ENCODE measurements around the gene SLC6A20.

The SLC6A20 gene

DNA sequence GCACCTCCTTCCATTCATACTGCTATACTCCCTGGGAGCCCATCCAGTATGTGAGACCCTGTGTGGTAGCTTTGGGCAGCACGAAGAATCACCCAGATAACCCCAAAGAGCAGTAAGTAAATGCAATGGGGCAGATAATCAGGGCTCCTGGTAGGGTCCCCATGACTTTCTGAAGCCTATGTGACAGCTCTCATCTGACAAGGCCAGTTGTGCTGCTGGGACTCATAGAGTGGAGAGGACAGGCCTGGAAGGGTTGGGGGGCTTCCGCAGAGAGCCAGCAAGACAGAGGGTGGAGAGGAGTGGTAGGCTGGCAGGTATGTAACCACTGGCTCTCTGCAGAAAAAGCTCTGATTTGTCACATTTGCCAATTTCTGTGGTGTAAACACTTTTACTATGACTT lies 3.2 kb upstream of the SLC6A20 start:
- FAIRE-seq = no peak

DNA sequence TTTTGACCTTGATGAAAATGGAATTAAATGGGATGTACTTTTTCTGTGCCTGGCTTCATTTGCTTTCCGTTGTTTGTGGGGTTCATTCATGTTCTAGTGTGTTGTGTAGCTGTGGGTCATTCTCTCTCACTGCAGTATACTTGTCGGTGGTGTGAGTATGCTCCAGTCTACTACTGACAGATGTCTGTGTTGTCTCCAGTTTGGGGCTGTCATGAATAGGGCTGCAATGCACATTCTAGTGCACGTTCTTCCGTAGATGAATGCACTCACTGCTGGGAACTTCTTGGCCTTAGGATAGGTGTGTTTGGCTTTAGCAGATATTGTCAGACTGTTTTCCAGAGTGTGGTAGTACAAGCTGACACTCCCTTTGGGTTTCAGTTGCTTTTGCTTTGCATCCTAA lies 1.7 kb upstream of the SLC6A20 start:
- no peak for FAIRE-seq

DNA sequence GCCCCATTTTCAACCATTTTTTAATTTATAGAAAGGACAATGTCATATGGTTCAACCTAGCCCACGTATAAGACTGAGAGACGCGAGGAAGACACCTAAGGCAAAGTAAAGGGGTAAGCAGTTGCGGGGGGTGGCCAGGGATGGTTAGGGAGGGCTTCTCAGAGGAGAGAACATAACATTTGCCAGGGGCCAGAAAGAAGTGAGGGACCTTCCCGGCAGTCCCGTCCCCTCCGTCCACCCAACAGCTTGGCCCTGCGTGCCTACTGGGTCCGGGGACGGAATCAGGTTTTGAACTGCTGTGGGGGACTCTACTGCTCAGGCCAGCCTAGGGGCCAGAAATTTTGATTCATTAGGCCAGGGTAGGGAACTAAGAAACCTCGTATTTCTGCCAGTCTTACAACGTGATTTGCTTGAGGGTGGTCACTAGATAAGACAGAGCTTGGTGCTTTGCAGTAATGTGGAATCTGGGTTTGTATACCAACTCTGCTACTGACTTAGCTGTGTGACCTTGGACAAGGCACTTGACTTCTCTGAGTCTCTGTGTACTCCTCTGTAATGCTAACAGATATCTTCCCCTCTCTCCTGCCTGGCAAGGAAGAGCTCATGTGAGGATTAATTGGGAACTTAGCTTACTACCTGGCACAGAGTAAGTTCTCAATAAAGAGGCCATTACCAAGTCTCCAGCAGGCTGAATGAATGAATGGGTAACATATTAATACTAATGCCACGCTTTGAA lies 734 bp upstream of the SLC6A20 start:
- FAIRE-seq = no peak

DNA sequence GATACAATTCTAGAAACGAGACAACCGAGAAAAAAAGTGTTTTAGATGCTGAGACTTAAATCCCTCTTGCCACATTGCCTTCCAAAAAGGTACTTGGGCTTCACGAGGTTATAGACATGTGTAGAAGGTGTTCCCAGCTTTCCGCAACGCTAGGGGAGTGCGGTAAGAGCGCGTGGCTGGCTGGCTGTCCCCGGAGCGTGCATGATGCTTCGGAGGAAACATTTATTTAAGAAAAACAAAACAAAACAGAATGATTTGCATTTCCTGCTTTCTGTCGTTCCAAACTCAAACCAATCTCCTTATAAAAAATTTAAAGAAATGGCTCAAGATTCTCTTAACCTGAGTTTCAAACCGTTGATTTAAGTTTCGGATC lies 841 bp downstream of the SLC6A20 start:
- no peak for FAIRE-seq

DNA sequence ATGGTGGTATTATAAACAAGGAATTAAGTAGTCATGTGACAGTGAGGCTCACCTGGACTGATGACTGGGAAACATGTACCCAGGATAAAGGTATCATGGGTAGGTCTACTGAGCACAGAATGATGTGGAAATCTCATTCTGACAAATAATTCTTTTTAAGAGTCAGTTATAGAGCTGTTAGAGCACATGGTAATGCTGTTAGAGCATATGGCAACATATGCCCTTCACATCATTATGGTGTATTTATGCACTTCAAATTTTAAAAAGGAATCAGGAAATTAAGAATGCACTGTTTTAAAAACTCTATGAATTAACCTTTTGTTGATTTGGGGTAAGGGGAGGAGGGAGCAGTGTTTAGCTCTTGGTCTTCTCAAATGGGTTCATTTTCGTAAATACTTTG lies 1.7 kb downstream of the SLC6A20 start:
- no peak for FAIRE-seq

DNA sequence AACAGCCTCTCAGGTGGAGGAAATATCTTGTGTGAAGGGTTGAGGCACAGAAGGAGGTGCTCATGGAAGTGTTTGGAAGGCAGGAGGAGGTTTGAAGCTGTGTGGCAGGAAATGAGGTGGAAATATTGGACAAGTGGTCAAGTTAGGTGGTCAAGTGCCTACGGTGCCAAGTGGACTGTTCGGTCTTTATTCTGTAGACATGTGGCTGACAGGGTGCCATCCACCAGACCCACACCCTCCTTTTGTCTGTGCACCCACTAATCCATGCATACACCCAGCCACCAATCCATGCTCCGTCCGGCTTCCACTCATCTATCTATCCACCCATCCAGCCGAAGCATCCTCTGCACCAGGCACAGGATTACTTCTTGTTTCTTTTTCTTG lies 2.2 kb downstream of the SLC6A20 start:
- FAIRE-seq = no peak

DNA sequence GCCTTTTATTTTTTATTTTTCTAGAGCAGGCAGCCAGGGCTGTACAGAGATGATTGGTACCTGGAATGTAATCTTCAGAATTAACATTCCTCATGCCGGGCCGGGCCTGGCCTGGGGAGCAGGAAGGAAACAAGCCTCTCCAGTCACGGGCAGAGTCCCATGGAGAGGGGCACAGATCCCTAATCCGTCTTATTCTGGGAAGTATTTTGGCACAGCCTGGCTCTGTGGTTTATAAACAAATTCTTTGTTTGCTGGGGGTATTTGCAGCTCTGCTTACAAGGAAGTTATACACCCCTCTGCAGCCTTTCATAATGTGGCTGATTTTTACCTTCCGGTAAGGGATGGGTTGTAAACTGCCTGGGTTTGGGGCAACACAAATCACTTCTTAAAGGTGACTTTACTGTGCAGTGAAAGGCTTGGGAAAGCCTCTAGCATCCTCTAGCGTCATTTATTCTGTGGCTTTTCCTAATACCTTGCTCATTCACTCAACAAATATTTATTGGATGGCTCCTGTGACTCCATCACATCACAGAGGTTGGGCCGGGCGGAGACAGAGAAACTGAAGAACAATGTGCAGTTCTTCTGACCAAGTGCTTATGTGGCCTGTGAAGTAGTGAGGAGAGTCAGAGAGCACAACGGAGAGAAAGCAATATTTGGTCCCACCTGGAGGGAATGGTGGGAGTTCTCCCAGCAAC lies 2.7 kb downstream of the SLC6A20 start:
- FAIRE-seq = no peak

DNA sequence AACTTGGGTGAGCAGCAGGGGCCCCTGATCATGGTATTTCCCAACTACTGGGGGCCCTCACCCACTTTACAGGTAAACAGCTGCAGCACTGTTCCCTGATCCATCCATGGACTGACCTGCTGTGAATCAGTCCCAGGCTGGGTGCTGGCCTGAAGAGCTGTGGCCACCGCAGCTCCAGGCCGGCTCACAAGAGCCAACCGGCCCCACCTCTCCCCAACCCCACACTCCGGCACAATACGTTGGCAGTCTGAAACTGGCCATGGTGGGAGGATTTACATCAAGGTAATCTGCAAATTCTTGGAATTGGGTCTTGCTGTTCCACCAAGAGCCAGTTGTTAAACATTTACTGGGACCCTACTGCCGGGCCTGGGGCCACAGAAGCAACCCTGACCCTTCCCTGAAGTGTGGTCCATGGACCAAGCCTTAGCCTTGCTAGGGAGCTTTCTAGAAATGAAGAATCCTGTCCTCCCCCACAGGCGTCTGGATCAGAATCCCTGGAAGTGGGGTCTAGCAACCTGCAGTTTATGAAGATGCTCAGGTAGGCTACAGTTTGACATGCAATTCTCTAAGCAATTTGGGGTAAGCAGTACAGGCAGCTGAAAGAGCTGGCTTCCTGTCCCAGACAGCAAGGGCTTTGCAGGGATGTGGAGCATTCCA lies 3.7 kb downstream of the SLC6A20 start:
- FAIRE-seq = no peak

DNA sequence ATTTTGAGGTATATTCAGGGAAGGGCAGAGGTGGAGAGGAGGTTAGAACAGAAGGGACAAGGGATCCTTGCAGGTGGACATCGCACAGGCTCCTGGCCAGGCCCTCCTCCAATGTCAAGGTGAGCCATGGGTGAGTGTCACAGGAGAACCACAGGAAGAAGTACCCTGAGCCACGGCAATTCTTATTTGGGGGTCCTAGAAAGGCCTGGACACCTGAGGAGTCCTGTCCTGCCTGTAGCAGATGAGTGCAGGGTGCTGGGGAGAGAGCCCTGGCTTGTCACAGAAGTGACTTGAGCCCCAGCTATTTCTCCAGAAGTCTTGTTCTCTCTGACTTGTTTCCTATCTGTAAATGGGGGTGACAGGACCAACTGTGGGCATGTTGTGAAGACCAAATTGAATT lies 4.3 kb downstream of the SLC6A20 start:
- FAIRE-seq = no peak

DNA sequence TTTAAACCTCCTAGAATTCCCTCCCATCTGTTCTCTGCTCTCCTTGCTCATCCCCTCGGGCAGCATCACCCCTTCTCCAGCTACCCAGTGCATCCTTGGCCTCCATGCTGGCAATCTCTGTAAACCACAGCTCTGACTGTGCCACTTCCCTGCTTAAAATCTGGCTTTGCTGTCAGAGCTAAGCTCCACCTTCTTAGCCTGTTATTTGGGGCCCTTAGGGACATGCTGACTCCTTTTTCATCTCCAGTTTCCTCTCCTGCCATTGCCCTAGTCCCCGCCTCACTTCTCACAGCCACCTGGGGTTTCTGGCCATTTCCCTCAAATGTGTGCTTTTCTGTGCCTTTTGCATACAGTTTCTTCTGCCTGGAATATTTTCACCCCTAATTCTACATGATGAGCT lies 5.7 kb downstream of the SLC6A20 start:
- FAIRE-seq = no peak

DNA sequence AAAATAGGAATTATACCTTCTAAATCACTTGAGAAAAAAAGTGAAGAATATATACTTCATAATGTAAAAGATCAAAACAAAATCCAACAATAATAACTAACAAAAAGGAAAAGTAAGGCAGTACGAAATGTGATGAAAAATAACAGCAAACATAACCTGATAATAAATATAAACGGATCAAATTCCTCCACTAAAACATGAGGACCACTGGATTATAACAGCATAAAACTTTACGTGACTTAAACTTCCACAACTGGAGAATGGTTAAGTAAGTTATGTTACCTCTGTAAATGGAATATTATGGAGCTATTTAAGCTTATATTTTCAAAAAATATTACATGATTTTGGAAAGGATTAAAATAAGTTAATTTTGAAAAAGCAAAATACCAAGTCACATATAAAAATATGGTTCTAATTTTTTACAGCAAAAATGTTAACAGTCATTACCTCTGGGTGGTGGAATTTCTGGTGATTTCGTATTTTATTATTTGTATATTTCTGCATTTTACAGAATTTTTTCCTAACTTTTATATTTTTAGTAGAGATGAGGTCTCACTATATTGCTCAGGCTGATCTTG lies 7.0 kb downstream of the SLC6A20 start:
- no peak for FAIRE-seq

DNA sequence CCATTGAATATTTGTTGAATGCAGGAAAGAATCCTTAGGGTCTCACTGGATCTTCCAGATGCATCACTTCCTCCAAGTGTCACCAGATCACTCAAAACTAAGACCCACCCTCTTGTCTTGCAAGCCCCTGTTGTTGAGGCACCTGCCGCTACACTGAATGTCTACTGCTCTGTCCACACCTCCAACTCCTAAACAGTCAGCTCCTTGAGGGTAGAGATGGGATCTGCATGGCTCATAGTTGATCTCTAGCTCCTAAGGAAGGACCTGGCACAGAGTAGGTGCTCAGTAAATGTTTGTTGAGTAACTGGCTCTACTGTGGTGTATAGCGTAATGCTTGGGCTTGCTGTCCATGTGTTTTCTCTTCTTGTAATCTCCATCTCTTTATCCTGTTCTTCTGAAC lies 8.8 kb downstream of the SLC6A20 start:
- no peak for FAIRE-seq

DNA sequence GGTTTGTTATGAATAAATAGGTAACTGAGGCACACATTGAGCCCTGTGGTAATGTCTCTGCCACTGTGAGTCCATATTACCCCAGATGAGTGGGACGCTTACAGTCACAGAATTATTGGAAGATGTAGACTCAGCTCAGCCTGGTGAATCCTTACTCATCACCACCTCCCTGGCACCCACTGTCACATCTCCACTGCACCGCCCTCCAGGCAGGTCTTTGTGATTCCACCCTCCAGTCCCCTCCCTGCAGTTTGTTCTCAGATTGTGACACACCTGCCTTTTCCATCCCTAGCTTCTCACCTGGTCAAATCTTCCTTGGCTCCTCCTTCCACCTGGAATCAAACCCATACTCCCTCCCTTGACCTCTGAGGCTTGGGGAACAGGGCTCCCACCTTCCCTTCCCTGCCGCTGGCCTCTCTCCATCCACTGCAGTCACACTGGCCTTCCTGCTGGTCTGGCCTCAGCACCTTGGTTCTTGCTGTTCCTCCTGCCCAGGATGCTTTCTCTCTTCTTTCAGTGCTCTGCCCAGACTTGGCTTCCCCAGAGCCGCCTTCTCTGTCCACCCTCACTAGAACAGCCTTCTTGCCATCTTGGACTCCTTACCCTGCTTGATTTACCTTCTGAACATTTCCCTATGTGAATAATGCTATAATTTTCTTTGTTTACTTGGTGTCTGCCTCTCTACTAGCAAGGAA lies 9.4 kb downstream of the SLC6A20 start:
- no peak for FAIRE-seq

DNA sequence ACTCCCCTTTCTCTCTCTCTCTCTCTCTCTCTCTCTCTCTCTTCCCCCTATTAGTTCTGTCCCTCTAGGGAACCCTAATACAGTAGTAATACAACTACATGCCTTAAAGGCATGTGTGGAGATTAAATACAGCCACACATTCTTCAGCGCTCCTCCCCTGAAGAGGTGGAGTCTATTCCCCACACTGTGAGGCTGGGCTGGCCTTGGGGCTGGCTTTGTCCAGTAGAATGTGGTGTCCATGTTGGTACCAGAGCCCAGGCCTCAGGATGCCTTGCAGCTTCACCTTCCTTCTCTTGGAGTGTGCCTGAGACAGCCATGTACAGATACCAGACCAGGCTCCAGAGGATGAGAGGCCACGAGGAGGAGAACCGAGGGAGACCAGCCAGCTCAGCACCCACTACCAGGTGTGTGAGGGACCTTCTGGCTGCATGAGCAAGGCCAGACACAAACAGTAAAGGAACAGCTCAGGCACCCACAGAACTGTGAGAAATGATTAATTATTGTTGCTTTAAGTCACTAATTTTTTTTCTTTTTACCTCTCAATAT lies 10.7 kb downstream of the SLC6A20 start:
- no peak for FAIRE-seq

DNA sequence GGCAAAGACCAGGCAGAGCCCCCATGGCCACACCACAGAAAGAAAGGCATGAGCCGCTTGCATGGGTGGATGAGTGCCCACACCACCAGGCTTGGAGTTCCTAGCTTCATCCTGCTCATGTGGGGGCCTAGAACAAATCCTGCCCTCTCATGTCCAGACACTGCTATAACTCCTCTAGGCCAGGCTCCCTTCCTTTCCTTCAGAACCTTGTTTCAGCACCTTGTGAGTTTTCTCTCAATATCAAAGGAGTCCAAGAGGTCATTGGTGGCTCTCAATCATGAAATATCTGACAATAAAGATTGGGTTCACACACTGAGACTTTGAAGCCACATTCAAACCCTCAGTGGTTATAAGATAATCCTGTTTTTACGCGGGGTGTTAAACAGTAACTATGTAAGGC lies 12.7 kb downstream of the SLC6A20 start:
- no peak for FAIRE-seq

DNA sequence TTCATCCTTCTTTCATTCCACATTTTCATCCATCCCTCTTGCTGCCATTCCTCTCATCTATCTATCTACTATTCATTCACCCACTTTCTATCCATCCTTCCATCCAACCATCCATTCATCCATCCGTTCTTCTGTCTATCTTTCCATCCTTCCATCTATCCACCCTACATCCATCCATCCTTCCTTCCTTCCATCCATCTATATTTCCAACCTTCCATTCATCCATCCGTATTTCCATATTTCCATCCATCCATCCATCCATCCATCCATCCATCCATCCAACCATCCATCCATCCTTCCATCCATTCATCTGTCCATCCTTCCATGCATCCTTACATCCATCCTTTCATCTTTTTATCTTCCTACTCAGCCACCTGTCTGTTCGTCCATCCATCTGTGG lies 14.0 kb downstream of the SLC6A20 start:
- no peak for FAIRE-seq

DNA sequence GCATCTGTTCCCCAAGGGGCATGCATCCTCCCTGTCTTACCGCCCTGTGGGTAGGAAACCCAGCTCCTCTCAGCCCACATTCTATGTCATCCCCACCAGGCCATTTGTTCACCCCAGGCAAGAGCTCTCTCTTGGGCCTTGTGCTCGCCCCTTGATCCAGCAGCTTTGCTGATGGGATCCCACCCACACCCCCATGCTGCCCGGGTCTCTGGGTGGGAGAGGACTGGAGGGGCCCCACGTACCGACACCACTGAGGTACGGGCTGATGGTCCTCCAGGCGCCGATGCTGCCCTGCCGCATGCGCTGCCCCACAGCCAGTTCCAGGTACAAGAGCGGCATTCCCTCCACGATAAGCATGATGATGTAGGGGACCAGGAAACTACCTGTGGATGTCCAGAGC lies 14.5 kb downstream of the SLC6A20 start:
- no peak for FAIRE-seq

DNA sequence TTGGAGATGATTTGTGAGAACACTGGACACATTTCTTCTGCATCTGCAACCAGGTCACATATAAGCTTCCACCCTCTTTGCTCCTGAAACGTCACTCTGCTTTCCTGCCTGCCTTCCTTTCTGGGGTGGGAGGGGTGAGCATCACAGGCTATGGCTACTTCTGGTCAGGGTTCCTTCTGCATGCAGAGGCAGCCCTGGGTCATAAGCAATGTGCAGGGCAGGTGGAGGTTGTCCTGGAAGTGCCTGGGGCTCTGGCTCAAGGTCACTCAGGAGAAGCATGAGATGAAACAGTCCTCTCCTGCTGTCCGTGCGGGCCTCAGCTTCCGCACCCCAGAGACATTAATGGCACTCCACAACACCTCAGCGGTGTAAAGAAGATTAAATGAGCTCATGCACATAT lies 15.1 kb downstream of the SLC6A20 start:
- no peak for FAIRE-seq

DNA sequence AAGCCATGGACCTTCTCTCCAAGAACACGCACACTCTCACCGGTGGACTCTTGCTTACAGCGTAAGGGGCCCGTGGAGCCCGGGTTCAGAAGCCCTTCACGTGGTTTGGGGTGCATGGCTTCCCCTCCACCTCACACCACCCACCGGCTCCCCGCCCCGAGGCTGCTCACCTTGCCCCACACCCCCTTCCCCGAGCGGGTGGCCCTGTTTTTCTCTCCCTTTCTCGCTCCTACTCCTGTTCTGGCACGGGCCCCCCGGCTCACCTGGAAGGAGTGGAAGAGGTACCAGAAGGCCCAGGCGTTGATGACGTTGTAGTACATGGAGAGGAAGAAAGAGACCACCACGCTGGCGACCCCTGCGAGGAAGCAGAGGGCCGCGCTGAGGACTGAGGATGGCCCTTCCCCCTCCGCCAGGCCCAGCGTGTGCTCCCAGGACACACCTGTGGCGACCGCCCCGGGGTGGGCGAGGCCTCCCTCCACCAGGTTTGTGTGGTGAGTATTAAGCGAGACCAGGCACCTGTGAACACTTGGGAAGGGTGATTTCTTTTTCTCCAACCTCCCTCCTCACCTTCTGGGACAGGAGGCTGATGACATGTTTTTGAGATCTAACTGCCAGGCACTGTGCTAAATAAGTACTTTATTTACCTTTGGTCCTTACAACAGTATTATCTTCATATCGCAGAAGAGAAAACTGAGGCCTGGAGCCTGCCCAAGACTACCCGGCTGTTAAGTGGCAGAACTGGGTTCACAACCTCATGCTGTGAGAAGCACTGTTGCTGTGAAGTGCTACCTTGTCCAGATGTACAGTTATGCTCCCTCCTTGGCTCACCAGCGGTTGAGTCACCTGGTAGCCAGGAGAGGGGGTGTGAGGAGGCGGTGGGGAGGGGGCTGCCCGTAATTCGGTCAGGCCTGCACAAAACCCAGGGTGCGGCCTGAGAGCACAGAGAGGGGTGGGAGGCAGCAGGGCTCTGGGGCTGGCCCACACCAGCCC lies 16.3 kb downstream of the SLC6A20 start:
- FAIRE-seq = no peak

DNA sequence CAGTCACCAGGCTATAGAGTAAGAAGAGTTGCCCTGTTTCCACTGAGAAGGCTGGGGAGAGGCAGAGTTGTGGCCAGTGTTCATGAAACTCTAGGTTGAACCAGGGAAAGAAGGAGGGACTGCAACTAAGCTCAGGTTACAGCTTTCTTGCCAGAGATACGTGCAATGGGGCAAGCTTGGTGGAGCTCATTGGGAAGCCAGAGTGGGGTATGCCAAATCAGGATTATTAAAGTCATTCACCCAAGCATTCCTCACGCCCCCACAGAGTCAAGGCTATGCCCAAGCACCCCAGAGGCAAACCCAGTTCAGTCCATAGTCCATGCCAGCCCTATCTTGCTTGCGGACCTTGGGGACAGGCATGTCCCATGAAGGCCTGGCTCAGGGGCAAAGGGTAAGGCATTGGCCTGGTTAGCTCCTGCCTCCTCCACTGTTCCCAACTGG lies 17.6 kb downstream of the SLC6A20 start:
- FAIRE-seq = no peak

DNA sequence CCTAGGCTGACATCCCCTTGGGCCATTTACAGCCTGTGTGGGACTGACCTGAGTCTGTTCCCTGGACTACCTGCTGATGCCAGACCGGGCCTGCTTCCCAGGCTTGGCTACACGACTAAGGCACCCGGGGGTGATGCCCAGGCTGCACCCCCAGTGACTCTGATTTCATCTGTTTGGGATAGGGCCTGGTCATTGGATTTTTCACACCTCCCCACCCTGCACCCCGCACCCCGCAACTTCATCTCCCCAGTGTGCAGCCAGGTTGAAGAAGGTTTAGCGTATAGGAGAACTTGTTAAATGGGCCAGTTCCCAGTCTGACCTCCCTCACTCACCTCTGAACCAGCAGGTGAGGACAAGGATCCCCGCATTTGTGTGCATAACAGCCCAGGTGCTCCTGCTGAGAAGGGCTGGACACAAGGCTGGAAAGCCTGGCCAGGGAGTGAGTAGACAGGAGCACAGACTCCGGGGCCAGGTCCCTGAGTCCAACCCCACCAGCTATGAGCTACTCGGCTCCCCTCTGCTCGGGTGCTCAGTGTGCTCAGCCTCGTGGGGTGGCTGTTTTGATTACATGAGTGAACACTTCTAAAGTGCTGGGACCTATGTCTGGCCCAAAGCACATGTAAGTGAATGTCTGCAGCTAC lies 18.5 kb downstream of the SLC6A20 start:
- FAIRE-seq = no peak

Measured in TTC549 (cell line).